Stimulated activated CD8-positive, alpha-beta memory T cell treated with anti-CD3 and anti-CD28 coated beads, Interleukin-4, amount 100 ng/mL, for 1 hour (primary cell): ENCODE measurements around the gene MYOZ3.

Experiments
- DNase-seq, 2 donors: peaks; one replicate each; pipeline ENCODE4 v3.0.0-alpha.2; 2020; ENCODE audit warnings: low read depth in 2 of 2, low spot score in 1 of 2

The MYOZ3 gene

DNA sequence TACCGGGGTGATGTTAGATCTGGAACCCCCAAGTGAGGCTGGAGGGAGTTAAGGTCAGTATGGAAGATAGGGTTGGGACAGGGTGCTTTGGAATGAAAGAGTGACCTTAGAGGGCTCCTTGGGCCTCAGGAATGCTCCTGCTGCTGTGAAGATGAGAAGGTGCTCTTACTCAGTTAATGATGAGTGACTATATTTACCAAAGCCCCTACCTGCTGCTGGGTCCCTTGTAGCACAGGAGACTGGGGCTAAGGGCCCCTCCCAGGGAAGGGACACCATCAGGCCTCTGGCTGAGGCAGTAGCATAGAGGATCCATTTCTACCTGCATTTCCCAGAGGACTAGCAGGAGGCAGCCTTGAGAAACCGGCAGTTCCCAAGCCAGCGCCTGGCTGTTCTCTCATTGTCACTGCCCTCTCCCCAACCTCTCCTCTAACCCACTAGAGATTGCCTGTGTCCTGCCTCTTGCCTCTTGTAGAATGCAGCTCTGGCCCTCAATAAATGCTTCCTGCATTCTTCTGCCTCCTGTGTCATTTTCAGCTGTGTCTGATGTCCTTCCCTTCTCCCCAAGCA is 2.3 kb upstream of the MYOZ3 start:
- no peak for DNase-seq

DNA sequence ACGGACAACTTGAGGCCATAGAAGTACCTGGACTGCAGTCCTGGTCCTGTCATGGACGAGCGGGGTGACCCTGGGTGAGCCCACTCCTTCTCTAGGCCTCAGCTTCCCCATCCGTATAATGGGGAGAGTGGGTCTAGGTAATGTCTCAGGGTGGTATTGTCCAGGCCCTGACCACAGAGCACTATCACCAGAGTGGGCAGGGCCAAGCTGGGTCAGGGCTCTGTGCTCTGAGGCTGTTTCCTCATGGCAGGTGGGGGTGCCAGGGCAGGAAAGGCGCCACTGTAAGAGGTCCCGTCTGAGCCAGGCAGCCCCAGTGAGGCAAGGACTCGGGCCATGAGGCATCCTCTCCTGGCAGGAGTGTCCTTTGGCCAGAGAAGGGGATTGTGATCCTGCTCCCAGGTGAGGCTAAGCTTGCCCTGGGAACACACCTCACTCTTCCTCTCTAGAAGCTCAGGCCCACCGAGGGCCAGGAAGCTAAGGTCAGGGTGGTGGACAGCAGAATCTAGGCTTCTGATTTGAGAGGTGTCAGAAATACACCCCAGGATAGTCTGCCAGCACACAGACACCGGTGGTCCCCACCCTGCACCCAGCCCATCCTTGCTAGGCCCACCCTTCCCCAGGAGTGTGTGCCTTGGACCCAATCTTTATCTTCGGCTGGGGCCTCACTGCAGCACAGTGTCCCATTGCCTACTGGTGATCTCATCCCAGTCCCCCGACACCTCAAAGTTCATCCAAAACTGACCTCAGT is 1.5 kb upstream of the MYOZ3 start:
- no peak for DNase-seq

DNA sequence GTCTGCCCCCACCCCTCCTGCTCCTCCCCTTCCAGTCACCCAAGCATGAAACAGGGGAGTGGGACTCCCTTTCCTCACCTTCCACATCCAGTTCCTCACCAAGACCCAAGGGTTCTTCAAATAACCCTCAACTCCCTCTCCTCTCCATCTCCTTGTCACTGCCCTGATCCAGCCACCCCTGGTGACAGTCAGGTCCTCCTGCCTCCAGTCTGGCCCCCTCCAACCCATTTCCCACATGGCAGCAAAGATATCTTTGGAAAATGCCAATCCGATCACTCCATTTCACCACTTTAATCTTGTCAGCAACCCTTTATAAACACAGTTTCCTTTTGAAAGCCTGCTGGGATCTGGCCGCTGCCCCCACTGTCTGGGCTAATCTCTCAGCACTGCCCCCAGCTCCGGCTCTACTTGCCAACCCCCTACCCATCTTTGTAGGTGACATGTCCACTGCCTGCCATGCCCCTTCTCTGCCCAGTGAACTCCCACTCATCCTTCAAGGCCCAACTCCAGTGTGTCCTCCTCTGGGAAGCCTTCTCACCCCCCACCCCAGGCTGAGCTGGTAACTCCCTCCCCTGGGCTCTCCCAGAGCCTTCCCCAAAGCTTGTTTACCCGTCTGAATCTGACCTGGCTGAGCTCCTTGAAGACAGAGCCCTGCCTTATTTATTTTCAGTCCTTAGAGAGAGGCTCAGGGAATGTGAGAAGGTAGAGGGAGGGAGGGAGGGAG is 781 bp upstream of the MYOZ3 start:
- DNase-seq: no peak

DNA sequence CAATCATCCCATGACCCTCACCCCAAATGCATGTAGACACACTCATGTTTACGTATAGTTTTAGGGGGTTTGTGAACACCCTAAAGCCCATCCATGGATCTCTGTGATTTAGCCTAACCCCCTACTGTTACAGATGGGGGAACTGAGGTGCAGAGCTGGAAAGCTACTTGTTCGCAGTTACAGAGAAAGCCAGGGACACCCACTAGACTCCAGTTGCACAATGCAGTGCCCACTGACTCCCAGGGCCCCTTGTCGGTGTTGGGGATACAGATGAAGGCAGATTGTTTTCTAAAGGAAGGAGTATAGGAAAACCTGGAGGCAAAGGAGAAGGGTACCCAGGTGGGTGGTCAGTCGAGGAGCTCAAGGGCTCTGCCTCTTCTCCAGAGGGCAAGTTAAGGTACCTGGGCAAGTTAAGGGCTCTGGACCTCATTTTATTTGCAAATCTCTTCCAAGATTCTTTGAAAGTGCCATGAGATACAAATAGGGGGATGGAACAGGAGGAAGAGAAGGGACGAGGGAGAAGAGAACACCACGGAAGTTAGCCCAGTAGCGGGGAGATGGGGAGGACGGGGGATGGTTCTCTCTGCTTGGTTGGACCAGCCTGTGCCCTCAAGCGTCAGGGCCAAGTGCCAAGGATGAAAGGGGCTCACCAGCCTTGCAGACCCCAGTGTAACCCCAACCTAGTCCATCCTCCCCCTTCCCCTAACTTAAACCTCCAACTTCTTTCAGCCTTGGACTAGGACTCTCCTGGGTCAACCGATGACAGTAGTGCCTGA is 958 bp downstream of the MYOZ3 start:
- no peak for DNase-seq

DNA sequence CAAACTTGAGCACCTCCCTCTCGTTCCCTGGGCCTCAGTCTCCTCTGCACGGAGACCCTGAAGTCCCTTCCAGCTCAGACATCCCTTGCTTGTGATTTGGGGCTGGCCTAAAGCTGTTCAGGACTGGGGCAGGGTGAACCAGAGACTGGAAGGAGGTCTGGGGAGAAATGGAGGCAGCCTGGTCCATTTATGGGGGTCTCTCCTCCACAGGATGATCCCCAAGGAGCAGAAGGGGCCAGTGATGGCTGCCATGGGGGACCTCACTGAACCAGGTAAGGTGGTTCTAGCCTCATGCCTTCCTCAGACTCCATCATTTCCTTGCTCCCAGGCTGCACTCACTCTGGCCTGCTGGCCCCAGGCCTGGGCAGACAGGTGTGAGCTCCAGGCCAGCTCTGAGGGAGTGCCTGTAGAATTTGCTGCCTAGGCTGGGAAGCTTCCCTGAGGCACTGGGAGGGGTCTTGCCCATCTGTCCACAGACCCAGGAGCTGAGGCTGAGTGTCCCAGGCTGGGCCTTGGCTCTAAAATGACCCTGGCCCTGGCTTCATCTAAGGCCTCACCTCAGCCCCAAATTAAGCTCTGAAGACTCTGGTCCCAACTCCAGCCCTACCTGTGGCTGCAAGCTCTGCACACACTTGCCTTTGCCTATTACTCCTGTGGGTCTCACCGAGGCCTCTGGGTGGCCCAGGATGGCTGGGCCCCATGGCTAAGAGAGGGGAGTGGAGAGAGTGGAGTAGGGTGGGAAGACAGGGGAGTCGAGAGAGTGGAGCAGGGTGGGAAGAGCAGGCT is 1.9 kb downstream of the MYOZ3 start:
- no peak for DNase-seq

DNA sequence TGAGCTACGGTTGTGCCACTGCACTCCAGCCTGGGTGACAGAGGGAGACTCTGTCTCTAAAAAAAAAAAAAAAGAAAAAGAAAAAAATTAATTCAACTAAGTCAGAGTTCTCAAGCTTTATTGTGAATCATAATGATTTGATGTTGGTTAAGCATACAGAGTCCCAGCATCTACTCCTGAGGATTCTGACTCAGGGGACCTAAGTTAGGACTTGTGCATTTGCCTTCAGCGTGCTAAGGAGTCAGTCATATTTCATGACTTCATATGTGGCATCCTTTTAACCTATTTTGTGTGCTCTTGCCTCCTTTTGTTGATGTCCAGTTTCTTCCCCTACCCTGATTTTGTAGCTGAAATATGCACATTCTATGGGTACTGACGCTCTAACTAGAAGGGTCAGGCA is 2.9 kb downstream of the MYOZ3 start:
- no peak for DNase-seq

DNA sequence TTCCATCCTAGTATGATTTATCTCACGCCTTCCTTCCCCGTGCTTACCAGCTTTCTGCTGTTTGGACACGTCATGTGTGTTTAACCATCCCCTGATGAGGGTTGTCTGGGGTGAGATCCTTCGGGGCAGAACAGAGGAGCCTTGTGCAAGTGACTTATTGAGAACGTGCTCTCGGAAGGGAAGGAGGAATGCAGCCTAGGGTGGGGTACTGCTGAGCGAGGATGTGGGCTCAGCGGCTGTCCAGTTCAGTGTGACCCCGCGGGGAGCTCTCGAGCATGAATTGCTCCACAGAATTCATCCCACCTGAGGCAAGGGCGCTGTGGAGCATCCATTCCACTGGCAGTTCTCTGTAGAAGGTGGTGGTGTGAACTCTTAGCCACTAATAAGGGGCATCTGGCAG is 4.0 kb downstream of the MYOZ3 start:
- no peak for DNase-seq

DNA sequence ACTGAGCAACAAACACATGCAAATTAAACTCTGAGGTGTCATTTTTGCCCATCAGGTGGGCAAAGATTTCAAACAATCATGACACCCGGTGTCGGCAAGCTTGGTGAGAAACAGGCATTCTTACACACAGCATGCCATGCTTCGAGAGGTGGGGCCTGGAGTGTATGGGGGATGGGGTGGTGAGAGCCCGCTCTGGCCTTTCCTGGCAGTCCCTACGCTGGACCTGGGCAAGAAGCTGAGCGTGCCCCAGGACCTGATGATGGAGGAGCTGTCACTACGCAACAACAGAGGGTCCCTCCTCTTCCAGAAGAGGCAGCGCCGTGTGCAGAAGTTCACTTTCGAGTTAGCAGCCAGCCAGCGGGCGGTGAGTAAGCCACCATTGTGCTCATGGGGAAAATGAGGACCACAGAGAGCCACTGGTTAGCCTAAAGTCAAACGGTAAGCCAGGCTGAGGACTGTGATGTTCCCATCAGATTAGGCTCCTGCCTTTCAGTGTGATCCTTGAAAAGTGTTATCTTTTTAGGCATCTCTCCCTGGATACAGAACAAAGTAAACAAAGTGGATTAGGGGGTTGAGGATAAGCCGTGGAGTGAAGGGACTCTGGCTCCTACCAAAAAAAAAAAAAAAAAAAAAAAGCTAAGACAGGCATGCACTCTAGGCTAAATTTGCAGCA is 9.4 kb downstream of the MYOZ3 start:
- DNase-seq: no peak

DNA sequence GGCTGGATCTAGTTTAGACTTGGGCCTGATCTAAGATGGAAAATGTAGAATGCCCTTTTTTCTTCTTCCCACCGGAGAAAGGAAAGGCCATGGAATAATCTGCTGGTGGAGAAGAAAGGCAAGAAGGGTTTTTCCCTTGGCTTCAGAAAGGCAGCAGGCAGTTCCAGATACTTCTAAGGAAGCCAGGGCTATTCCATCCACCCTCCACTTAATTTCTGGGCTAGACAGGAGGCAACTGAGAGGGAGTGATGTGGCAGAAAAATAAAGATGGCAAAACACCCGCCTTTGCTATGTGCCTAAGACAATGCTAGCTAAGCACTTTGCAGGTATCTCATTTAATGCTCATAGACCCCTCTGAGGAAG is 9.9 kb downstream of the MYOZ3 start:
- no peak for DNase-seq

DNA sequence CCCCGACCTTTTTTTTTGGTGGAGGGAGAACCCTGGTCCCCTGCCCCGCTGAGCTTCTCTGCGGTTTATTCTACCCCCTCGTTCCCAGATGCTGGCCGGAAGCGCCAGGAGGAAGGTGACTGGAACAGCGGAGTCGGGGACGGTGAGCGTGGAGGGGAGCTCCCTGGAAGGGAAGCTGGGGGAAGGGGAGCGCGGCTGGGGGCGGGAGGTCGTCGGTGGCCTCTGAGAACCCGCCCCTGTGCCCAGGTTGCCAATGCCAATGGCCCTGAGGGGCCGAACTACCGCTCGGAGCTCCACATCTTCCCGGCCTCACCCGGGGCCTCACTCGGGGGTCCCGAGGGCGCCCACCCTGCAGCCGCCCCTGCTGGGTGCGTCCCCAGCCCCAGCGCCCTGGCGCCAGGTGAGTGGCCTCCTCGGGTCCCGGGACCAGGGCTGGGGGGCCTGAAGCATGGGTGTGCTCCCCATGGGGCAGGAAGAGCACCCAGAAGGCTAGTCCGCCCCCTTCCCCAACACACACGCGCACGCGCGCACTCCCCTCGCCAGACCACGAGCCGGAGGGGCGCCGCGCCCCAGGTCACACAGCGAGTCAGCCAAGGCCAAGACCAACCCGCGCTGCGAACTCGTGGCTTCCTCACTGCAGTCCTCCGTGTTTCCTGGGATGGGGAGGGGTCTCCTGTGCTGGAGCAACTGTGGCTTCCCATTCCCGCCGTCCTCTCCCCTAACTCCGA is 10.6 kb downstream of the MYOZ3 start:
- DNase-seq: no peak

DNA sequence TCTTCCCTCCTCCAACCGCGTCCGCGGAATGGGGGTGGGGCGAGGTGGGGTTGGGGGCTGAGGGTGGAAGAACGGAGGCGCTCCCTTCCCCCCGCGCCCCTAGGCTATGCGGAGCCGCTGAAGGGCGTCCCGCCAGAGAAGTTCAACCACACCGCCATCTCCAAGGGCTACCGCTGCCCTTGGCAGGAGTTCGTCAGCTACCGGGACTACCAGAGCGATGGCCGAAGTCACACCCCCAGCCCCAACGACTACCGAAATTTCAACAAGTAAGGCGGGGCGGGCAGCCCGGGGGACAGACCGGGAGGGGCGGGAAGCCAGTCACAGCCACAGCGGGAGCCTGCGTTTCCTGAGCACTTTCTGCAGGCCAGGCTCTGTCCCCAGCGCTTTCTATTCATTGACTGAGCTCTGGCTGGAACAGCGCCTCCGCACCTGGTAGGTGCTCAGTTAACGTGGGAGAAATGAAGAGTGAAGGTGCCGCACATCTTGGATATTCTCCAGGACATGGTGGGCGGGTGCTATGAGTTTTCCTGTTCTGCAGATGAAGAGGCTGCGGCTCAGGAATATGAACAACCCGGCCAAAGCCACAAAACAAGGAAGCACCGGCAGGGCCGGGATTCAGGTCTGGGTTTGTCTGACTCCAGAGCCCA is 11.3 kb downstream of the MYOZ3 start:
- no peak for DNase-seq

DNA sequence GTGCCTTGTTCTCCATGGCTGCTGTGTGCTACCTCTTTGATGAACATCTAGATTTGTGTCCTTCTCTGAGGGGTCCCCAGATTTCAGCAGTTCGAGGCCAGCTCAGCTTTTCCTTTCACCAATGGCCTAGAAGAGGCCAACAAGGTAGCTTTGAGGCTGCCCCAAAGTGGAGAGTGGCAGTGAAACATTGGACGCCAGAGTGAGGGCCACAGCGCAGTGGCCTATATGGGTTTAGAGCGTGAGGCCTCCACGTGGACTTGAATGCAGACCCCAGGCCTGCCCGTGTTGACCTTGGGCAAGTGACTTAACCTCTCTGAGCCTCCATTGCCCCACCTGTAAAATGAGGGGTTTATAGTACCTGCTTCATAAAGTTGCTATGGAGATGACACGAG is 11.8 kb downstream of the MYOZ3 start:
- no peak for DNase-seq

DNA sequence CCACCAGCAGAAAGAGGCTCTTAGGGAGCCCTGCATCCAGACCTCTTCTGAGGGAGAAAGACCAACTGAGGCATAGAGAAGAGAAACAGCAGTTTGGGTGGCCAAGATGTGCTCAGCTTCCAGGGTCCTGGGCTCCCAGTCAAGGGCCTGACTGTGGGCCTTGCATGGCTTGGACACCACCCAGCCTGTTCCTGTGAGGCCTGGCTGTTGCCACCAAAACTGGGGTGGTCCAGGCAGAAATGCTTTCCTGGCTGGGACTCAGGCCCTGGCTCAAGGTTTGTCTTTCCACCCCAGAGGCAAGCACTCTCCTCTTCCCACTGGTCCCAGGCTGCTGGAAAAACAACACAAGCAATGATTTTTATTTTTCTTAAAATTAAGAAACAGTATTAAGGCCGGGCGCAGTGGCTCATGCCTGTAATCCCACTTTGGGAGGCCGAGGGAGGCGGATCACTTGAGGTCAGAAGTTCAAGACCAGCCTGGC is 13.3 kb downstream of the MYOZ3 start:
- DNase-seq: no peak

DNA sequence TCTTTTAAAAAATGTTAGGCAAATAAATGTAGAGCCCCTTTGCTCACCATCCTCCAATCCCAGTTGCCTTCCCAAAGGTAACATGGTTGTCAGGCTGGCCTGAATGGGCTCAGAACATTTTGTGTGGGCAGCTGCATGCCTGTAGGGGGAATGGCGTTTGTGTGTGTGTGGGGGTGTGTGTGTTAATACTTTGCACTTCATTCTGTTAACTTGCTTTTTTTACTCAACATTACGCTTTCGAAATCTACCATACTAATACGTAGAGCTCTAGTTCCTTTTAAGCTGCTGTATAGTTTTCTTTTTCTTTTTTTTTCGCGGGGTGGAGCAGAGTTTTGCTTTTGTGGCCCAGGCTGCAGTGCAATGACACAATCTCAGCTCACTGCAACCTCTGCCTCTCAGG is 14.0 kb downstream of the MYOZ3 start:
- no peak for DNase-seq

DNA sequence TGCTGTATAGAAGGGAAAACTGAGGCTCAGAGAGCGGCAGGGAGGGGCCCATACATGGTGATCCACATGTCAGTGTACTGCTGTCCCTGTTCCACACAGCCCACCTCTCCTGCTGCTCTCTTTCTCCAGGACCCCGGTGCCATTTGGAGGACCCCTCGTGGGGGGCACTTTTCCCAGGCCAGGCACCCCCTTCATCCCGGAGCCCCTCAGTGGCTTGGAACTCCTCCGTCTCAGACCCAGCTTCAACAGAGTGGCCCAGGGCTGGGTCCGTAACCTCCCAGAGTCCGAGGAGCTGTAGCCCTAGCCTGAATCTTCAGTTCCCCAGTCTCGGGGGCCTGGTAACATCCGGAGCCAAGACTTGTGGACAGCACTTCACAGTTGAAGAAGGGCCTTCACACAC is 15.5 kb downstream of the MYOZ3 start:
- no peak for DNase-seq

DNA sequence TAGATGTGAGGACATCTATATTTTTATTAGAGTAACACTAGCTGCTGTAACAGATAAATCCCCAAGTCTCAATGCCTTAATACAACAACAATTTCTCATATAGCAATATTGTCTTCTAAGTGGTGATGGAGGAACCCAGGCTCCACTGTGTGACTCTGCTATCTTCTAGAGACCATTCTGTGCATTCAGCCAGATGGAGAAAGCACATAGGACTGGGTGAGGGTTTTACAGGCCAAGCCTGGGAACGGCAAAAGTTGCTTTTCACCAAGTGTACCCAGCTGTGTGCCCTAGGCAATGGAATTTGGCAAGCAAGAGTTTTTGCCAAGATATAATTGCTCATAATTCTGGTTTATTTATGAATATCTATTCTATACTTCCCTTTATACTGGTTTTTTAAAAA is 28.1 kb downstream of the MYOZ3 start:
- no peak for DNase-seq

DNA sequence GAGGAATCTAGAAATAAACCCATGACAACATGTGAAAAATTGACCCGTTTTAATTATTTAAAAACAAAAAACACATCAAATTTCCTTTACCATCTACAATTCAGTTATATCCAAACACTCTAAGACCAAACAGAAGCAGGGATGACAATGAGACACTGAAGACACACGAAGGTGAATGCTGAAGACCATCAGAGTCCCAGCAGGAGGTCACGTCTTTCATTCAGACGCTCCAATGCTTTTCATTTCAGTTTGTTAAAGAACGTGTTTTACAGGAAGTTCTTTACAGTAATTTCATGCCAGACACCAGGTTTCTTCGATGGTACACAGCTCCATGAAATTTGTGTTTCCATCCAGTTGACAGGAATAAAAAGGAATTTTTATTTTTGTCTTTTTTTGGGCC is 29.7 kb downstream of the MYOZ3 start:
- no peak for DNase-seq

DNA sequence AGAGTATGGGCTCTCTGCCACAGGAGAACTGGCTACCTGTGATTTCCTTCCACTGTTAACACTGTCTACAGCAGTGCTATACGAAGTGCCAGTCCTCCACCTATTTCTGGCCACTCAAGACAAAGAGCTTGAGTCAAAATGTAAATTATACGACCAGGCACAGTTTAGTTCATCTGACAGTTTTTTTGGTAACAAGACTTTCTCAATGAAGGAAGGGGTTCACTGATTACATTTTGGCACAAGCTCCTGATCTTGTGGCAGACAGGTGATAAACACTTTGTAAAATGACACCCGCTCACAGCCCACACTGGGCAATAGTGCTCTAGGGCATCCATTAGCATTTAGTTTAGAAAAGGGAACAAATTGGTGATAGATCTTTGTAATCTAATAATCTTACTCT is 31.2 kb downstream of the MYOZ3 start:
- DNase-seq: no peak

DNA sequence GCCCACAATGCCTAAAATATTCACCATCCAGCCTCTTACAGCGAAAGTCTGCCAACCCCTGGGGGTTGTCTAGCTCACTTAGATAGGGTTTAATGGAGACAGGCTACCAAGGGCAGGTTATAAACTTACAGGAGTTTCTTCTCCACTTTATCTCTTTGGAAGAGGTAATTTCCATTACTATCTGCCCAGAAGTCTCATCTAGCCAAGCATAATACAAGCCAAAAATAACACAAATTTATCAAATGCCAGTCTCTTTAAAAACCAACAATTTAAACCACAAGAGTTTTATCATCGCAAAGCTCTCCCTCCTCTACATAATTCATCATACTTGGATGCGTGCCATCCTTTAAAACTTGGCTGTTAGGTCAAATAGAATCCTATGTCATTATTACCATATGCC is 33.6 kb downstream of the MYOZ3 start:
- DNase-seq: no peak
